ENCODE measurements around the gene PTPRZ1.

GRCh38 chr7:121837462-121837861 lies 35.5 kb upstream of the PTPRZ1 start:
- TF ChIP-seq GATA2 (IDR thresholded peaks at IDR 0.05; ENCODE audit: low read depth, low read length) = no peak
- no peak for TF ChIP-seq GATA3 (IDR thresholded peaks at IDR 0.05; ENCODE audit: low read depth, low read length)
